ENCODE results near the gene PANX2. TPM values are rescaled to one million over a fixed set of nuclear protein-coding genes. Genes with fewer than 3 reads are reported as not detected.
A peak's percentile ranks its signal among the peaks of the same experiment; 100 is the strongest.

Gene PANX2
- total RNA-seq, 1 donor from 2014 or later, result 0.26 TPM

GRCh38 chr22:50175191-50175461, 4.6 kb downstream of the PANX2 start:
- no peak overlapping the region for H3K4me3 ChIP-seq (ENCODE audit: low read depth, low read length)
- FAIRE-seq (no peak), DNase-seq (ENCODE audit: low read depth) (no peak)
- H3K36me3 ChIP-seq (ENCODE audit: control insufficient read depth, insufficient read depth, low read length), result no peaks in the 10 kb centered on the region
- no peaks in the 10 kb centered on the region for H3K27me3 ChIP-seq (ENCODE audit: control insufficient read depth, insufficient read depth, low read length)
- no peak for TF ChIP-seq CTCF (IDR thresholded peaks at IDR 0.05; ENCODE audit: insufficient read depth, low read length, severe bottlenecking)

GRCh38 chr22:50175921-50176849, 5.7 kb downstream of the PANX2 start:
- Histone ChIP-seq H3K4me3 (ENCODE audit: low read depth, low read length) (no peak overlapping the region), H3K36me3 (ENCODE audit: control insufficient read depth, insufficient read depth, low read length) (no peaks in the 10 kb centered on the region), H3K27me3 (ENCODE audit: control insufficient read depth, insufficient read depth, low read length) (no peaks in the 10 kb centered on the region)
- FAIRE-seq (no peak), DNase-seq (ENCODE audit: low read depth) (no peak)
- TF ChIP-seq CTCF (IDR thresholded peaks at IDR 0.05; ENCODE audit: insufficient read depth, low read length, severe bottlenecking), result no peak

- FAIRE-seq, result no peak
Measured at GRCh38 chr22:50176850-50177536, 6.5 kb downstream of the PANX2 start.

GRCh38 chr22:50177537-50178470, 7.3 kb downstream of the PANX2 start:
- DNase-seq (ENCODE audit: low read depth), result no peak
- H3K36me3 ChIP-seq (ENCODE audit: control insufficient read depth, insufficient read depth, low read length), result no peaks in the 10 kb centered on the region
- FAIRE-seq, result peak; percentile 55
- TF ChIP-seq CTCF (IDR thresholded peaks at IDR 0.05; ENCODE audit: insufficient read depth, low read length, severe bottlenecking), result no peak
- H3K4me3 ChIP-seq (ENCODE audit: low read depth, low read length), result no peak overlapping the region
- H3K27me3 ChIP-seq (ENCODE audit: control insufficient read depth, insufficient read depth, low read length), result no peaks in the 10 kb centered on the region

More at GRCh38 chr22:50176850-50177536, 6.5 kb downstream of the PANX2 start:
- no peak for TF ChIP-seq CTCF (IDR thresholded peaks at IDR 0.05; ENCODE audit: insufficient read depth, low read length, severe bottlenecking)
- Histone ChIP-seq H3K27me3 (ENCODE audit: control insufficient read depth, insufficient read depth, low read length) (no peaks in the 10 kb centered on the region), H3K36me3 (ENCODE audit: control insufficient read depth, insufficient read depth, low read length) (no peaks in the 10 kb centered on the region), H3K4me3 (ENCODE audit: low read depth, low read length) (no peak overlapping the region)
- no peak for DNase-seq (ENCODE audit: low read depth)

GRCh38 chr22:50178471-50178864, 7.9 kb downstream of the PANX2 start:
- DNase-seq (ENCODE audit: low read depth), result no peak
- no peak for TF ChIP-seq CTCF (IDR thresholded peaks at IDR 0.05; ENCODE audit: insufficient read depth, low read length, severe bottlenecking)
- FAIRE-seq, result no peak

More at GRCh38 chr22:50178471-50178864, 7.9 kb downstream of the PANX2 start:
- H3K4me3 ChIP-seq (ENCODE audit: low read depth, low read length), result no peak overlapping the region
- no peaks in the 10 kb centered on the region for H3K27me3 ChIP-seq (ENCODE audit: control insufficient read depth, insufficient read depth, low read length)
- no peaks in the 10 kb centered on the region for H3K36me3 ChIP-seq (ENCODE audit: control insufficient read depth, insufficient read depth, low read length)
